GM18517 (cell line): ENCODE data around the gene GAMT.
"Not testable (repeated sequence)": the region's sequence is repeated elsewhere in the genome, so short reads cannot be mapped to it uniquely, and the experiment has no call there.

ENCODE experiments used
- ATAC-seq: cut with Tn5 transposase; IDR thresholded peaks from one replicate; pipeline ENCODE4 v1.9.1; 2021; ENCODE audit warnings: mild to moderate bottlenecking, moderate library complexity; ENCODE audit not compliant: unreplicated experiment

The GAMT gene

DNA sequence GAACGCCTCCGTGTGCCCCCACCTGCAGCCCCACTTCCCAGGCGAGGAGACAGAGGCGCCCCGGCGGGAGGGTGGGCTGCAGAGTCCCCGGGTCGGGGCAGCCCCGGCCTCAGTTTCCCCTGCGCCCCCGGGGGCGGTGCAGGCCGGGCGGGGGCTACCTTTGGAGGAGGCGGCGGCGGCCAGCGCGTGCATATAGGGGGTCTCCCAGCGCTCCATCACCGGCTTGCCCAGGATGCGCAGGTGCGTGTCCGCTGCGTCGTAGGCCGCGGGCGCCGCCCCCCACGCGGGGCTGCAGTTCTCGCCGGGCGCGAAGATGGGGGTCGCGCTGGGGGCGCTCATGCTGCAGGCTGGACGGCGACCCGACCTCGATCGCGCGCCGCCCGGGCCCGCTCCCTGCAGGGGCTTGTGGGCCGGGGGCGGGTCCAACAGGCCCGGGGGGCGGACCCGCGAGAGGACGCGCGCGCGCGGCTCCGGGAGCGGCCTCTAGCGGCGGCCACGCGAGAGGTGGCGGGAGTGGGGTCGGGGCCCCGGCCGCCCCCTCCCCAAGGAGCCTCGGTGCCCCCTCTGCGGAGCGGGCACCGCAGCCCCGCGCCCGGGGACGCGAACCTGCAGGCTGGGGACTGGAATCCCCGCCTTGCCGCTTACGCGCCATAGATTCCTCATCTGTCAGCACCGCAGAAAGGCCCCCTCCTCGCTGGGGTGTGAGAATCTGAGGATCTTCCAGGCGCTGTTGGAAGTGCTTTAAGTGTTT lies at the start of gene GAMT:
TSS of gene GAMT (minus strand) at position 405 of the 751 bp plus-strand sequence. CDS start at position 339, 66 bp downstream.
- ATAC-seq: no peak

DNA sequence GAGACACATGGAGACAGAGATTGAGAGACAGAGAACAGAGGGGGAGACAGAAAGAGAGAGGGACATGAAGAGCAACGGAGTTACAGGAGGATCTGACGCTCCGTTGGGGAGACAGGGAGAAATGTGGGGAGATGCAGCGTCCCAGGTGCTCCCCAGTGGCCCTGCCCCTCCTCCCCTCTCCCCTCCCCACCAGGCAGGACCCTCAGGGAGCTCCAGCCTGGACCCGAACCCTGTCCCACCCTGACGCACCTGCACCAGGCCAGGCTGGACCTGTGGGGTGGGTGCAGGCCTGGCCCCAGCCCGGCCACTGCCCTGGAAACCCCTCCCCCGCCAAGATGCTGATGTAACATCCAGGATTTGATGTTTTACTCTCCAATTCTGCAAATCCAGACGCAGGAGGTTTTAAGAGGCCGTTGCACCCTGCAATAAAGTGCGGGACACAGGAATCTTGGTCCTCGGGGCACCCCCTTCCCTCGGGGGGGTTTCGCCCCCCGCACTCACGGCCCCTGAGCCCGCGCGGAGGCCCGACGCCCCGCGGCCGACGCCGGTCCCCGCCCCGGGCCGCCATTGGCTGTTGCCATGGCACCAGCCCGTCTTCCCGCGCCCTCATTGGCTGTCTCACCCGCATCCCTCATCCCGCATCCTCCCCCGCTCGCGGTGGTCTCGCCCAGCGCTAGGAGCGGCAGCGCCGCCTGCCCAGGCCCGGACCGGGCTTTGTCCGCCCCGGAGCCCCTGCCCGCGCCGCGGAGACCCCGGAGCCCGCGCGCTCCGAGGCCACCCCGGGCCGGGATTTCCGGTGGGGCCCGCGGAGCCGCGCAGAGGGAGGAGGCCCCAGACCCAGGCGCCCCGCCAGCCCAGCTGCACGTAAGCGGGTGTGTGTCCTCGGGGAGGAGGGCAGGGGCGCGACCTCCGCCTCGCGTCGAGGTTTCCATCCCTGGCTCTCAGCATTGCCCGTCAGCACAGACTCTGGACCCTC lies 48.4 kb upstream of the GAMT start, which contains the start of gene APC2:
TSS of gene APC2 (plus strand) at position 655 of the 976 bp plus-strand sequence. CDS start 2,881 bp downstream, outside the sequence.
- ATAC-seq: no peak

DNA sequence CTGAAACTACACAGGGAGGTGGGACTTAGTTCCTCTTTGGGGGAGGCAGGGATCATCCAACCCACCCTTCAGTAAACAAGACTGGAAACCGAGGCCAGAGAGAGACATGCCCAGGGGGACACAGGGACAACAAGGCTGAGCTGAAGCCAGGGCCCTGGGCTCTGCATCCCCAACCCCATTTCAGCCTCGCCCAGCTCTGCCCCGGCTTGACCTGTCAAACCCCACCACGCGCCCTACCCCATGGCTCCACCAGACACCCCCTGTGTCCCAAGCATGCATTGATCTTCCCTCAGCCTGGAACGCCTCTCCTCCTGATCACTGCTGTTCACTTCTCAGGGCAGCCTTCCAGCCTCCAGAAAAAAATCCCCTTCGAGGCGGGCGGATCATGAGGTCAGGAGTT lies 46.6 kb upstream of the GAMT start:
- no peak for ATAC-seq

DNA sequence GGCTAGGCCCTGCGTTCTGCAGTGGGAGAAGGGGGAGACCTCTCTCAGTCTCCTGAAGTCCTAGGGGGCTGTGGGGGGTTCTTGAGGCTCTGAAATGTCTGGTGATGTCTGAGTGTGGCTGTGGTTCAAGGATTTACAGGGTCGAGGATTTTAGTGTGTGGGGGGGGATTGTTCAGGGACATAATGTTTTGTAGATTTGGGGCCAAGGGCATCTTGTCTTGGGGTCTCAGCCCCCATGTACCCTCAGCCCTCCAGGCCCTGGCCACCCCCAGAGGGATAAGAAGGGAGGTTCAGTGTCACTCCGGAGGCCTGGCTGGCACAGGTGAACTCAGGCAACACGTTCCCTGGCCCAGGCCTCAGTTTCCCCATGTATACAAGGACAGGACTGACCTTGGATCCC lies 46.2 kb upstream of the GAMT start:
- no peak for ATAC-seq

DNA sequence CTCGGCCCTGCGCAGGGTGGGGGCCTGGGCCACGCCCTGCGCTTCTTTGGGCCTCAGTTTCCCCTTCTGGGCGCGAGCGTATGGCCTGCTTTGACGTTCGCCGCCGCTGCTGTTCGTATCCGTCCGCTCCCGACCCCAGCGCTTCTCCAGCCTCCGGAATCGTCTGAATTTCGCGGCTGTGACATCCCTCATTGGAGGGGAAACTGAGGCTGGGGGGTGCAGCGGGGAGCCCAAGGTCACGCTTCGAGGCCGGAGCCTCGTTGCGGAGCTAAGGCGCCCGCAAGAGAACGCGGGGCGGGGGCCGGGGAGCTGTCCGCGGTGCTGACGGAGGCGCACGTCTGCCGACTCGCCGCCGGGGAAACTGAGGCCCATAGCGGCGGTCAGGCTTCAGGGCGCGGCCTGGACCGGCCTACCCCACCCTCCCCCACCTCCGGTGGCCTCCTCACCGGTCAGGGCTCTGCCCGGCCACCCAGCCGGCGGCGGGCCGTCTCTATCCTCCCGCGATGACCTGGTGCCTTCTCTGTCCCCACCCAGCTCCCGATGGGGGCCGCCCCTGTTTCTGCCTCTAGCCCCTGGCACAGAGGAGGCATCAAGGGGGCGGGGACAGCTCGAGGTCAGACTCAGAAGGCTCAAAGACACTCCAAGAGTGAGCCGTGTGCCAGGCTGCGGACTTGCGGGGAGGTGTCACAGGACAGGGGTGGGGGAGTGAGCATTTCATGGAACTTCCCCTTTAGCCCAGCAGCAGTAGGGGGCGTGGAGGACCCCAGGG lies 45.6 kb upstream of the GAMT start:
- ATAC-seq: no peak

DNA sequence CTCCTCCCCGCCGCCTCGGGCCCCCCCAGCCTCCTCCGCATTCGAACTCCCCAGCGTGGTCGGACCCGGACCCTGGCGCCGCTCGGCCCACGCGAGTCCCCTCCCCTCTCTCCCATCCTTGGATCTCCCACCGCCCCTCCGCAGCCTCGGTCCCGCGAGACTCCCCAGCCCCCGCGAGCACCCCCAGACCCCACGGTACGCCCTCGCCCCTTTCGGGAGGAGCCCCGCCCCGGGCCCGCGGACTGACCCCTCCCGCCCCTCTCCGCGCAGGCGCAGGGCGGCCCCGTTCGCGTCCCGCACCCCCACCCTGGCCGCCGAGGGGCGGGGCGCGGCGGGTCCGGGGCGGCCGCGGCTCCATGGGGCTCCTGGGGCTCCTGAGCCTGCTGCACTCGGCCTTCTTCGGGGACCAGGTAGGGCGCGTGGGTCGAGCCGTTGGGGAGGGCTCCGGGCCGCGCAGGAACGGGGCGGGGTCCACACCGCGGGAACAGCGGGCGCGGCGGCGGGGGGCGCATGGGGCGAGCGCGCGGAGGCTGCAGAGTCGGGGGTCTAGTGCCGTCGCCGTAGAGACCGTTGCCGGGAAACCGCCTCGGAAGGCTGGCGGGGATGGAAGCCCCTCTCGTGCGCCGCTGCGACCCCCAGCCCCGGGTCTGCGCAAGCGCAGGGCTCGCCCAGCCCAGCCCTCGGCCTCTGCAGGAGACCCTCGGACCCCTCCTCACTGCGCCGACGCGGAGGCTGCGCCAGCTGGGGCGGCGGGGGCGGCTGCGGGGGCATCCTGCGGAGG lies 44.8 kb upstream of the GAMT start:
- ATAC-seq: no peak

DNA sequence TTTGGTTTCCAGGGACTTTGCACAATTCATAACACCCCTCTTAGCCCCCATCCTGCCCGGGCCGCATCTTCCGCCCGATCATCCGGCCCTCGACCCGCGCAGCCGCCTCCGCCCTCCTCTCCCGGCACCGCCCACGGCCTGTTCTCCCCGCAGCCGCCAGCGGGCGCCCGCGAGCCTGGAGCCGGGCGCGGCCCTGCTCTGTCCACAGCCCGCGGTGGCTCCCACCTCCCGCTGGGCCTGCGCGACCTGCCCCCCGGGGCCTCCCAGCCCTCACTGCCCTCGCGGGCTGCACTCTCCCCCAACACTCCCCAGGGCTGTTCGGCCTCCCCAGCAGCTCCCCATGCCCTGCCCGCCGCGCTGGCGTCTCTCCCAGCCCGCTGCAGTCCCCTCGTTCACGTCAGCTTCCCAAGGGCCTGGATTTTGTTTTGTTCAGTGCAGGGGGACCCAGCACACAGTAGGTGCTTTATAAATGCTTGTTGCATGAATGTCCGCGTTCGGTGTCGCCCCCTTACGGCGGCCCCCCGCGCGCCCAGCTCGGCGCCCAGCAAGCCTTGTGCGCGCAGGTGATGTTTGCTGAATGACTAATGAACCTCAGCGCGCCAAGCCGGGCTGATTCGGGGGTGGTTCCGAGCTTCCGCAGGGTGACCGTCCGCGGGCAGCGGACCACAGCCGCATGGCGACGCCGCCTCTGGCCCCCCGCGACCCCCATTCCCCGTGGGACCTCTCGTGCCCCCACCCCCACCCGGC lies 44.0 kb upstream of the GAMT start:
- ATAC-seq: peak; percentile 62

DNA sequence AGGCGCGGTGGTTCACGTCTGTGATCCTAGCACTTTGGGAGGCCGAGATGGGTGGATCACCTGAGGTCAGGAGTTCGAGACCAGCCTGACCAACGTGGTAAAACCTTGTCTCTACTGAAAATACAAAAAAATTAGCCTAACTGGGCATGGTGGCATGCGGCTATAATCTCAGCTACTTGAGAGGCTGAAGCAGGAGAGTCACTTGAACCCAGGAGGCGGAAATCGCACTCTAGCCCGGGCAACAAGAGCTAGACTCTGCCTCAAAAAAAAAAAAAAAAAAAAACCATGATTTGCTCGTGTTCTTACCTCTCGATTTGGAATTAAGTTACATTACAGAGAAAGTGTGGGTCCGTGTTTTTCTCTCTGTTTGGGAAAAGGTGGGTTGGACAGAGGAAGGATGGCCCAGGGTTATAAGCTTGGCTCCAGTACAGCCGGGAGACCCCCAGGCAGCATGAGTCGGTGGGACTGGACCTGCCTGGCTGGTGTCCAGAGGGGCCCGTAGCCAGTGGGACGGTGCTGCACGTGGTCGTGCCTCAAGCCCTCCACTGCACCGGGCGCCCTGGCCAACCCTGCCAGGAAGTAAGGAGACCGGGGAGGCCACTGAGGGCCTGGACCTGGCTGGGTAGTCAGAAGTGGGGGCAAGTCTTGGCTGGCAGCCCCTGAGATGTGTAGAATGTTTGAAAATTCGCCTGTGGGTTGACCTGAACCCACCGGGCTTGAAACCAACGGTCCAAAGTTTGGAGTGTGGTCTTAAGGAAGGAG lies 40.5 kb upstream of the GAMT start:
- no peak for ATAC-seq

DNA sequence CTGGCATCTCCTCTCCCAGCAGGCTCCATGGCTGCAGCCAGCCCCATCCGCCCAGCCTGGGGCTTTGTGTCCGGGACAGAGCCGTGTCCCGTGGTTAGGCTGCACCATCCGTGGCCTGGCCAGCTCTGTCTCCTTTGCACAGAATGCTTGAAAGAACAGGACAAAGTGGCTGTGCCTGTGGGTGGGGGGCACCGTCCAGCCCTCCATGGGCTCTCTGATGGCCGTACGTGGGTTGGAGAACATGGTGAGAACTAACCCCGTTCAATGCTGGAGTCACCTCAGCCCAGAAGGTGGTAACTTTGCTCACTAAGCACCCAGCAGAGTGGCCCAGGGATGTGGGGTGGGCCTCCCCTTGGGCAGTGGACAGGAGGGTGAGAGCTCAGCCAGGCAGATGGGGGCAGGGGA lies 39.7 kb upstream of the GAMT start:
- ATAC-seq: no peak

DNA sequence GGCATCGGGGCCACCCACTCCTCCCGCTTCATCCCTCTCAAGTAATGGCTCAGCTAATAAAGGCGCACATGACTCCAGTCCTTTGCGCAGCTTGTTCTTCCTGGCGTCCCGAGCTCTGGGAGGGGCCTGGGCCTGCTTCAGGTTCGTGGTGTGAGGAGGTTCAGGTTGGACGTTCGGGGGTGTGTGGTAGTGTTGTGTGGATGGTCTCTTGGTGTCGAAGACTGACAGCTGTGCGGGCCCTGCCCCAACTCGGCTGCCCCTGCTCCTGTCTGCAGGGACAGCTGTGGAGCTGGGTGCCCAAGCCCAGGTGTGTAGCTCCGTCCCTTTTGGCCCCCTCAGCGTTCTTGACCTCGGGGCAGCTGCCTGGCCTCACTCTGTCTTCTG lies 39.1 kb upstream of the GAMT start:
- no peak for ATAC-seq

DNA sequence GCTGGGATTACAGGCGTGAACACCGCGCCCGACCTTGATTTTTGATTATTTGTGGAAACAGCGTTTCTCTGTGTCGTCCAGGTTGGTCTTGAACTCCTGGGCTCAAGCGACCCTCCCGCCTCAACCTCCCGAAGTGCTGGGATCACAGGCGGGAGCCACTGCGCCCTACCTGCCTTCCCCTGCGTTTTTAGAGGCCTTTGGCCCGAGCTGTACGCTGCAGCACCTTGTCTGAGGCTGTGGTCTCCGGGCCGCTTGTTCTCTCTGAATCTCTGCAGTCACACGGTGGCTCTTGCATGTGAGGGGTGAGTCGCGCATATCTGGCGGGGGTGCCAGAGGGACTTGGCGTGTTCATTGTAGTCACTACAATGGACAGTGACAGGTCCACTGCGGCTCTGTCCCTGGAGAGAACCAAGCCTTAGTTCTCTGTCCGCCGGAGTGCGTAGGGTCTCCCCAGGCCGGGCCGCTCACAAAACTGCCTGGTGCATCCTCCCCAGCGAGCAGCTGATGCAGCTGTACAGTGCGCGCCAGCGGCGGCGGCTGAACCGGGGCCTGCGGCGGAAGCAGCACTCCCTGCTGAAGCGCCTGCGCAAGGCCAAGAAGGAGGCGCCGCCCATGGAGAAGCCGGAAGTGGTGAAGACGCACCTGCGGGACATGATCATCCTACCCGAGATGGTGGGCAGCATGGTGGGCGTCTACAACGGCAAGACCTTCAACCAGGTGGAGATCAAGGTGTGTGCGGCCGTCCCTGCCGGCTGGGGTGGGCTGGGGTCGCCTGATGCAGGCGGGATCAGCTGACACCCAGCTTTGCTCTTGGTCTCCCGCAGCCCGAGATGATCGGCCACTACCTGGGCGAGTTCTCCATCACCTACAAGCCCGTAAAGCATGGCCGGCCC lies 38.4 kb upstream of the GAMT start:
- not testable (repeated sequence) for ATAC-seq

DNA sequence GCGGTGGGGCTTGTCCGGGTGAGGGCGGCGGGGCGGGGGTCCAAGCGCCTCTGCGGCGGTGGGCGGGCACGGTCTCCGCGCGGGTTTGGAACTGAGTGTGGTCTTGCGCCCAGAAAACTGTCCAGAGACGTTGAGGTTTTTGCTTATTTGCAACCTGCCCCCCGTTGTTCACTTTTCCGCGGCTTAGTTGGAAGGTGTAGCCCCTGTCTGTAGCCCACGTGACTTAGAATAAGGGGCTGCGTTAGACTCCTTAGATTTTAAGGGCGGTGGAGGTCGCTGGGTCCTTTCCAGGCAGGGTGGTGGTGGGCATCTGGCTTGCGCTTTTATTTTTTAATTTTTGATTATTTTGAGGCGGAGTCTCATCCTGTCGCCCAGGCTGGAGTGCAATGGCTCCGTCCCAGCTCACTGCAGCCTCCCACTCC lies 37.6 kb upstream of the GAMT start:
- no peak for ATAC-seq

DNA sequence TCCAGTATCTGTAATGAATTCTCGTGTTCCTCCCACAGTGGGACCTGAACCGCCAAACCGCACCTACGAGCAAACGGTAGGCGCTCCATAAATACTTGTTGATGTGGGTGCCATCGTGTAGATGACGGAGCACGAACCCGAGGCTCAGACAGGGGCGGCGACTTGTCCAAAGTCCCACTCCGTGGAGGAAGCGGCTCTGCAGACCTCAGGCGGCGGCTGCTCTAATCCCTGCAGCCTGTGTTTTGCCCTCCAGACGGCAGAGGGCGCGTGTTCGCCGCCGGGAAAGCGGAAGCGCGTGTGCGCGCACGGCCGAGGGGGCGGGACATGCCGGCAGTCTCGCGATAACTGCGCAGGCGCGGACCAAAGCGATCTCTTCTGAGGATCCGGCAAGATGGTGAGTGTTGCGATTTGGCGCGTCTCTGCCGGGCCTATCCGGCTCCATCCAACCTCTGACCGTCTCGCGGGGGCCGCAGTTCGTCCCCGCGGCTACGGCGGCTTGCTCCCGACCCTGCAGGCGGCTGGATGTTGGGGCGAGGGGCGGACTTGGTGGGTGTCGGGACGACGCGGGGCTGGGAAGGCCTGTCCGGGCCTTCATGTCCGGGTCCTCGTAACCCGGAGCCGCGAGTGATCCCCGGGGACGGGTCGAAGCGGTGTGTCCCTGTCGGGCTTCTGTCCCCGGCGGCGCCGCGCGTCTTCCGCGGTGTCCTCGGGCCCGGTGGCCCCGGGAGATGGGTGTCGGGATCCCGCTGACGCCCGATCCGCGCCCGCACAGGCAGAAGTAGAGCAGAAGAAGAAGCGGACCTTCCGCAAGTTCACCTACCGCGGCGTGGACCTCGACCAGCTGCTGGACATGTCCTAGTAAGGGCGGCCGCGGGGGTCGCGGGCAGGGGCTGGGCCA lies 36.9 kb upstream of the GAMT start, which contains the start of gene RPS15:
TSS of gene RPS15 (plus strand) at position 362 of the 898 bp plus-strand sequence. CDS start at position 392, 30 bp downstream.
- peak; percentile 85 for ATAC-seq

DNA sequence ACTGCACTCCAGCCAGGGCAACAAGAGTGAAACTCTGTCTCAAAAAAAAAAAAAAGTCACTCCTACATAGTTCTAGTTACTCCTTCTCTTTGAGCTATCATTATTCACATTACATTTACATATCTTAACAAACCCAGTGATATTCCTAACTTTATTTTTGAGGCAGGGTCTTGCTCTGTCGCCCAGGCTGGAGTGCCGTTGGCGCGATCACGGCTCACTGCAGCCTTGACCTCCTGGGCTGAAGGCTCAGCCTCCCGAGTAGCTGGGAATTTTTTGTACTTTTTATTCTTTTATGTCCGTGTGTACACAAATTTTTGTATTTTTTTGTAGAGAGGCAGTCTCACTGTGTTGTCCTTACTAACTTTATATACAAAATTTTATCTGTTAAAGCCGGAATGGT lies 36.3 kb upstream of the GAMT start:
- peak; percentile 2 for ATAC-seq

DNA sequence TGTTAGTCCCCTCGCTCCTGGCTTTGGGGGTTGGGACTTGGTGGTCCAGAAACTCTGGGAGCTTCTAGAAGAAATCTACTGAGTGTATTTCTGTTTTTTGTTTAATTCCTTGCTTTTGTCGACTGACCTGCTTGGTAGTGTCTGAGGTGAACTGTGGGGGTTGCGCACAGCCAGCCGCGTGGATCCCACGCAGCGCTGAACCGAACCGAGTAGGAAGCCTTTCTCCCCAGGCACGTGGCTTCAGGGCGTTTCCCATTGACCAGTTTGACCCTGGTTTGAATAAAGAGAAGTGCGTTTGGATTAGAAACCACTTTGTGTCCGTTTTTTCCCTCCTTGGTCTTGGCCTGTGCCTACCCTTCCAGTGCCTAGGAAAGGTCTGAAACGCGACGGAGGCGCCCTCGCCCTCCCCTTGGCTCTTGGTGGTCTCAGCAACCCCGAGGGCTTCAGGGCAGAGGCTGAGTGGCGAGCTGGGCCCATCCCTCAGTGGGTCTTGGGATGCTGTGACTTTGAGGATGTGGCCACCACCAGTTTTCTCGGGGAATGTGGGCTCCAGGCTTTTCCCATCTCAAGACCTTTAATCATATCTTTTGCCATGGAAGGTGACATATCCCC lies 34.1 kb upstream of the GAMT start:
- no peak for ATAC-seq

DNA sequence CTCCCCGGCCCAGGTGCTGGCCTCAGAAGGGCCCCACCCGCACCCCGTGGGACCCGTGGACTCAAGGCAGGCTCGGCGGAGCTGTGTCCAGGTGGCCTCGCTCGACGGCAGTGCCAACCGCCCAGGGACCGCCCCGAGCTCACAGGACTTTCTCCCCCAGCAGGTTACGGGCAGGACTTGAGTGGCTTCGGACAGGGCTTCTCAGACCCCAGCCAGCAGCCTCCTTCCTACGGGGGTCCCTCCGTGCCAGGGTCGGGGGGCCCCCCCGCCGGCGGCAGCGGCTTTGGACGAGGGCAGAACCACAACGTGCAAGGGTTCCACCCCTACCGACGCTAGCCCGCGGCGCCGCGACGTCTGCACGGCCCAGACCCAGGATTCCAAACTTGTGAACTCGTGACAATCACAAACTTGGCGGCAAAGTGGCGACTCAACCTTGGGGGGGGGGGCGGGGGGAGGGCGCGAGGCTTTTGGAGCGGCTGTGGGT lies 33.3 kb upstream of the GAMT start:
- no peak for ATAC-seq
